ENCODE results near the gene DDX52.

DDX52 gene

GRCh38 chr17:37576281-37576680 lies 67.0 kb downstream of the DDX52 start:
- no peak for DNase-seq (ENCODE audit: low spot score)

- DNase-seq (ENCODE audit: low spot score), result no peak
These were observed 68.8 kb downstream of the DDX52 start for GRCh38 chr17:37574427-37574826.

- DNase-seq (ENCODE audit: low spot score), result no peak
These were observed 71.6 kb downstream of the DDX52 start for GRCh38 chr17:37571674-37572073.

GRCh38 chr17:37570527-37571093 lies 72.6 kb downstream of the DDX52 start:
- DNase-seq (ENCODE audit: low spot score), result peak; percentile 25

- no peak for DNase-seq (ENCODE audit: low spot score)
These were observed 74.7 kb downstream of the DDX52 start for GRCh38 chr17:37568350-37569053.

- DNase-seq (ENCODE audit: low spot score), result no peak
These were observed 75.7 kb downstream of the DDX52 start for GRCh38 chr17:37567538-37567937.

- no peak for DNase-seq (ENCODE audit: low spot score)
These were observed 76.1 kb downstream of the DDX52 start for GRCh38 chr17:37567137-37567536.

GRCh38 chr17:37564252-37564651 lies 79.0 kb downstream of the DDX52 start:
- no peak for DNase-seq (ENCODE audit: low spot score)

- DNase-seq (ENCODE audit: low spot score), result no peak
These were observed 81.1 kb downstream of the DDX52 start for GRCh38 chr17:37562016-37562745.
